Suprapubic skin (tissue), 4 donors: Measurements from ENCODE around the gene GABRP. TPM values are rescaled to one million over a fixed set of nuclear protein-coding genes. Genes with fewer than 3 reads are reported as not detected.

Experiments
- DNase-seq, 2 donors: peaks; one replicate each; pipeline ENCODE4 v3.0.0-alpha.2; 2019; ENCODE audit warnings: low spot score in 2 of 2
- H3K27ac ChIP-seq: fragments of 200-600 bp; sonication (generic); one replicate; pipeline ENCODE4 v1.5.1; 2019
- H3K27me3 ChIP-seq: fragments of 200-600 bp; sonication (generic); one replicate; pipeline ENCODE4 v1.5.1; 2019
- H3K36me3 ChIP-seq: fragments of 200-600 bp; sonication (generic); one replicate; pipeline ENCODE4 v1.5.1; 2019
- H3K4me1 ChIP-seq: fragments of 200-600 bp; sonication (generic); one replicate; pipeline ENCODE4 v1.5.1; 2019
- H3K4me3 ChIP-seq: fragments of 200-600 bp; sonication (generic); one replicate; pipeline ENCODE4 v1.5.1; 2019; ENCODE audit warnings: mild to moderate bottlenecking
- H3K9me3 ChIP-seq: fragments of 200-600 bp; sonication (generic); one replicate; pipeline ENCODE4 v1.5.1; 2019
- EP300 ChIP-seq: sonication (generic); formaldehyde crosslinking; IDR thresholded peaks from one replicate; pipeline ENCODE4 v1.6.1; 2017; ENCODE audit warnings: antibody characterized with exemption
- POLR2A ChIP-seq, 2 donors: fragments of 450-650 bp; IDR thresholded peaks; one replicate each; pipeline ENCODE4 v1.6.1; 2017; ENCODE audit warnings: antibody characterized with exemption in 2 of 2, mild to moderate bottlenecking in 2 of 2, moderate library complexity in 2 of 2
- POLR2AphosphoS5 ChIP-seq, 3 donors: sonication (generic); formaldehyde crosslinking; IDR thresholded peaks; one replicate each; pipeline ENCODE4 v1.6.1; 2017; ENCODE audit warnings: antibody characterized with exemption in 3 of 3
- WGBS: methylation state at CpG from one replicate; pipeline ENCODE4 v1.1.5; 2018; 5-methylcytosine and 5-hydroxymethylcytosine counted together
- total RNA-seq, 4 donors: library from RNA; depleted of rRNA; stranded (reverse); fragments of >200 nt; gene quantifications; one replicate each; pipeline ENCODE4 v1.1.0, GENCODE V29; 2016
- TF ChIP-seq, protein P1 (sequence below), 2 donors: fragments of 200-600 bp in 1 of 2; fragments of 450-650 bp in 1 of 2; sonication (generic) in 1 of 2; IDR thresholded peaks; one replicate each; pipeline ENCODE4 v1.5.1; 2016 to 2019; ENCODE audit warnings: antibody characterized with exemption in 2 of 2, mild to moderate bottlenecking in 1 of 2, moderate library complexity in 1 of 2

GABRP gene
- total RNA-seq, 4 donors from 2014 or later: 8.0 to 24.3 (median 16.1) TPM

DNA sequence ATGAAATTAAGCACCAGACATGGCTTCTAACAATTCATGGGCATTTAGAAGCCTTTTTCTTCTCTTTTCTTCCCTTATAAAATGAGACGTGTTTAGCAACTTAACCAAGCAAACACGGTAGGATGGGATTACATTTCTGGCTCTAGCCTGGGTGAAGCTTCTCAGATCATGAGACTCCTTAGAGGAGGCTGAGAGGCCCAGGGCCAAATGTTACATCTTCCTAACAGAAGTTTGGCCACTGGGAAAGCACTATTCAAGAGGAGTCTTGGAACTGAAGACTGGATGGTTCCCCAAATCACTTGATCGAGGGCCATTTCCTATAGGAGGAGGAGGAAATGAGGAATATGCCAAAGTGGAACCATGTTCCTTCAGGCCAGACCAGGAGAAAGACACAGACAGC is 1.9 kb downstream of the GABRP start:
- TF ChIP-seq POLR2A (IDR thresholded peaks at IDR 0.05): no peak
- TF ChIP-seq EP300: no peak
- TF ChIP-seq, protein P1, sequence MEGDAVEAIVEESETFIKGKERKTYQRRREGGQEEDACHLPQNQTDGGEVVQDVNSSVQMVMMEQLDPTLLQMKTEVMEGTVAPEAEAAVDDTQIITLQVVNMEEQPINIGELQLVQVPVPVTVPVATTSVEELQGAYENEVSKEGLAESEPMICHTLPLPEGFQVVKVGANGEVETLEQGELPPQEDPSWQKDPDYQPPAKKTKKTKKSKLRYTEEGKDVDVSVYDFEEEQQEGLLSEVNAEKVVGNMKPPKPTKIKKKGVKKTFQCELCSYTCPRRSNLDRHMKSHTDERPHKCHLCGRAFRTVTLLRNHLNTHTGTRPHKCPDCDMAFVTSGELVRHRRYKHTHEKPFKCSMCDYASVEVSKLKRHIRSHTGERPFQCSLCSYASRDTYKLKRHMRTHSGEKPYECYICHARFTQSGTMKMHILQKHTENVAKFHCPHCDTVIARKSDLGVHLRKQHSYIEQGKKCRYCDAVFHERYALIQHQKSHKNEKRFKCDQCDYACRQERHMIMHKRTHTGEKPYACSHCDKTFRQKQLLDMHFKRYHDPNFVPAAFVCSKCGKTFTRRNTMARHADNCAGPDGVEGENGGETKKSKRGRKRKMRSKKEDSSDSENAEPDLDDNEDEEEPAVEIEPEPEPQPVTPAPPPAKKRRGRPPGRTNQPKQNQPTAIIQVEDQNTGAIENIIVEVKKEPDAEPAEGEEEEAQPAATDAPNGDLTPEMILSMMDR (IDR thresholded peaks at IDR 0.05): no peak
- no peak for TF ChIP-seq POLR2AphosphoS5 (IDR thresholded peaks at IDR 0.05)
- H3K9me3 ChIP-seq: no peaks in the 10 kb centered on the region
- DNase-seq: no peak
- 61% methylated on average over 3 of the region's 3 CpGs for WGBS
- no peaks in the 10 kb centered on the region for H3K4me1 ChIP-seq
- H3K27me3 ChIP-seq: no peaks in the 10 kb centered on the region
- no peaks in the 10 kb centered on the region for H3K36me3 ChIP-seq
- no peak overlapping the region for H3K4me3 ChIP-seq
- no peak overlapping the region for H3K27ac ChIP-seq

DNA sequence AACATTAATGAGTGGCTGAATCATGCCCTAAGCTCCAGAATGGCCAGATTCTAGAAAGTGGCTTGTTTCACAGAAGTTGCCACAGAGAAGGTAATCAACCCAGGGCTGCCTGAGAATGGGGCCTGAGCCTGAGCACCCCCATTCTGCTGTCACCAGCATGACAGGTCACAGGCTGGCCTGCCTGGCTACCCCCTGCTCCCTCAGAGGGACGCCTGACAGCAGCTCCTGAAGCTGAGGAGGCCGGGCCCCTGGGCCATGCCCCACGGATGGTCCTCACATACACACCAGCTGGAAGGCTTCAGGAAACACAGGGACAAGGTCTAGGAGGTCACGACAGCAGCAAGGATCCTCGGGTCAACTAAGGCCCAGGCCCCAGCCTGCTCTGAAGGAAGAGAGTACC is 3.7 kb downstream of the GABRP start:
- Histone ChIP-seq H3K4me1 (no peaks in the 10 kb centered on the region), H3K4me3 (no peak overlapping the region), H3K27me3 (no peaks in the 10 kb centered on the region), H3K36me3 (no peaks in the 10 kb centered on the region), H3K27ac (no peak overlapping the region), H3K9me3 (no peaks in the 10 kb centered on the region)
- TF ChIP-seq, protein P1 (IDR thresholded peaks at IDR 0.05): no peak
- no peak for TF ChIP-seq POLR2AphosphoS5 (IDR thresholded peaks at IDR 0.05)
- no peak for TF ChIP-seq POLR2A (IDR thresholded peaks at IDR 0.05)
- no peak for TF ChIP-seq EP300
- 80% methylated on average over 3 of the region's 5 CpGs for WGBS
- no peak for DNase-seq

DNA sequence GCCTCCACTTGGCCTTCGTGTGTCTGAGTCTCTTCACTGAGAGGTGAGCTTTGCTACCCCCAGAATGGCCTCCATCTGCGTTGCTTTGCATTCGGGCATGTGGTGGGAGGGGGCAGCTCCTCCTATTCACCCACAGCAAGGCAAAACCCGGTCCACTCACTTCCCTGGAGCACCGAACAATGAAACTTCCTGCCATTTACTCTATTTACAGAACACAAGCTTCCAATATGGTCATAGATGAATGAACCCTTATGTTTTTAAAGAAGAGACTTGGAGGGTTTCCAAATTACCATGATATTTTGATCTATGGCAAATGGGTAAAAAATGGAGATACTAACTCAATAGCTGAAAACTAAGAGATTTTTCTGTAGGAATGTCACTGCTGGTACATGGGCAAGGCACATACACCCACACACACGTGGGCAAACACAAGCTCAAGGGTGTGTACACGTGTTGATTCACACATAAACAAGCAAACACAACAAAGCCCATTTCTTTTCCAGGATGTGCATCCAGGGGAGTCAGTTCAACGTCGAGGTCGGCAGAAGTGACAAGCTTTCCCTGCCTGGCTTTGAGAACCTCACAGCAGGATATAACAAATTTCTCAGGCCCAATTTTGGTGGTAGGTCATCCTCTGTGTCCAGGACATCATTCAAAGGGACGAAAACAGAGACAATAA is 5.2 kb downstream of the GABRP start:
- Histone ChIP-seq H3K4me3 (no peak overlapping the region), H3K27me3 (no peaks in the 10 kb centered on the region), H3K9me3 (no peaks in the 10 kb centered on the region), H3K36me3 (no peaks in the 10 kb centered on the region), H3K27ac (no peak overlapping the region), H3K4me1 (no peaks in the 10 kb centered on the region)
- DNase-seq: no peak
- TF ChIP-seq, protein P1 (IDR thresholded peaks at IDR 0.05): no peak
- TF ChIP-seq POLR2A (IDR thresholded peaks at IDR 0.05) (no peak), POLR2AphosphoS5 (IDR thresholded peaks at IDR 0.05) (no peak), EP300 (no peak)
- WGBS: 68% methylated on average over 11 of the region's 11 CpGs

DNA sequence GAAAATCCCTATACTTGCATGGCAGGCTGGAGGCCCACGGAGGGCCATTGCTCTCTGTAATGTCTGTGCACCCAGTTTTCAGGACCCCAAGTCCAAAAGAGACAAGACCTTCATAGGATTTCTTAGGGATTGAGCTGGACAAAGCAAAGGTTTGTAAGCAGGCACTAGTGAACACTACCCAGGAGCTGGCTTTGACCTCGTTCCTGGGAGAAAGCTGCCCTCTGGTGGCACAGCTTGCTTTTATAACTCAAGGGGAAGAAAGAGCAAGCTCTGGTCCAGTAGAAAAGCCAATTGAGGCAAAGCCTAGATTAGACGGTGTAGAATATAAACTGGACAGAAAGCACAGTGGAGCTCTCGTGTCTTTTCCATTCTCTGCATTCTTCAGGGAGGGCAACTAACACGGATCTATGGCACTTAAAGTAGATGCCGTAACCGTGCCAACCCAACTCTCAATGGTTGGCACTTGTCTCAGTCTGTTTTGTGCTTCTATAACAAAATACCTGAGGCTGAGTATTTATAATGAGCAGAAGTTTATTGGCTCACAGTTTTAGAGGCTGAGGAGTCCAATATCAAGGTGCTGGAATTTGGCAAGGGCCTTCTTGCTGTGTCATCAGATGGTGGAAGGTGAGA is 7.9 kb downstream of the GABRP start:
- no peaks in the 10 kb centered on the region for H3K9me3 ChIP-seq
- H3K4me3 ChIP-seq: no peak overlapping the region
- DNase-seq: no peak
- no peaks in the 10 kb centered on the region for H3K36me3 ChIP-seq
- H3K27me3 ChIP-seq: no peaks in the 10 kb centered on the region
- 39% methylated on average over 7 of the region's 7 CpGs for WGBS
- H3K27ac ChIP-seq: no peak overlapping the region
- TF ChIP-seq POLR2A (IDR thresholded peaks at IDR 0.05) (no peak), POLR2AphosphoS5 (IDR thresholded peaks at IDR 0.05) (no peak), EP300 (no peak)
- TF ChIP-seq, protein P1 (IDR thresholded peaks at IDR 0.05): peak in 1 of 2 donors; percentile 37
- no peaks in the 10 kb centered on the region for H3K4me1 ChIP-seq

DNA sequence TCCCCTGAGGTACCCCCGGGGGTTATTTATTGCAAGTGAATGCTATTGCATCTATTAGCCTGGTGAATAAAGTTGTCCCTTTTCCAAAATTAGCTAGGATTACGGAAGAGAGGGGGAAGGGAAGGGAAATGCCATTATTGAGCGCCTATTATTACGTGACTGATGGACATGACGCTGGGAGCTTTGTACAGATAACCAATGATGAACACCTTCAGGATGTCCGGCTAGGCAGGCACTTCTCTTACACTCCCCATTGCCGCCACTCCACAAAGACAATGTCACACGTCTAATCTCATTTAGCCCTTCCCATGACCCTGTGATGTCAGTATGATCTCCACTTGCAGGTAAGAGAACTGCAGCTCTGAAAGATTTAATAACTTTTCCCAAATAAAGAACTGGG is 9.4 kb downstream of the GABRP start:
- Histone ChIP-seq H3K27me3 (no peaks in the 10 kb centered on the region), H3K9me3 (no peaks in the 10 kb centered on the region), H3K4me3 (no peak overlapping the region), H3K27ac (no peak overlapping the region), H3K36me3 (no peaks in the 10 kb centered on the region), H3K4me1 (no peaks in the 10 kb centered on the region)
- TF ChIP-seq POLR2A (IDR thresholded peaks at IDR 0.05) (no peak), EP300 (no peak), POLR2AphosphoS5 (IDR thresholded peaks at IDR 0.05) (no peak)
- TF ChIP-seq, protein P1 (IDR thresholded peaks at IDR 0.05): no peak
- 80% methylated on average over 8 of the region's 8 CpGs for WGBS
- DNase-seq: no peak
